ENCODE measurements around the gene IGLL5.

IGLL5 gene

DNA sequence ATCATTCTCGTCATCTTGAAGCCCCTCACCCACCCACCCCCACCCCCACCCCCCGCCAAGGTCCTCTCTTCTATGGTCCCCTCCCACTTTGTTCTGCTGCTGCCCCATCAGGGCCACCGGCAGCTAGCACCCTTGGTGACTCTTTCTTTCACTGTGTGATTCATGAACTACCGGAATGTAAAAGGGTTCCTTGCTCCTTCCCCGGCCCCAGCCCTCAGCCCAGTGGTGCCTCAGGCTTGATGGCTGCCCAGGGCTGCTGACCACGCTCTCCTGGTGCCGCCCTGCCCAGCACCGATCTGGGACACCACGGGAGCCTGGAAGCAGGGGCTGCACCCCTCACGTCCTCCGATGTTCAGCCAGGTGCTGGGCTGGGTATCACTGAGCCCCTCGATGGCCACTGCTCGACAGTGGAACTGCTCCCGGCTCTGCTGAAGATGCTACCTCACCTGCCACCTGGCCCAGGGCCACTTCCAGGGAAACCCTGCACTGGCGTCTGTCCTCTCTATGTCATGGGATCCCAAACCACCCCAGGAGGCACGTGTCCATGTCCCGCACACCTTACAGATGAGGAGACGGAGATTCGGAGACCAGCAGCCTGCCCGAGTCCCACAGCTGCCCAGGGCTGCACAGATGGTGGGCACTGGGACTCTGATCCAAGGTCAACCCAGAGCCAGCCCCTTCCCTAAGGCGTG lies 39.7 kb downstream of the IGLL5 start:
- no peak for DNase-seq (ENCODE audit: low read depth, low spot score)

DNA sequence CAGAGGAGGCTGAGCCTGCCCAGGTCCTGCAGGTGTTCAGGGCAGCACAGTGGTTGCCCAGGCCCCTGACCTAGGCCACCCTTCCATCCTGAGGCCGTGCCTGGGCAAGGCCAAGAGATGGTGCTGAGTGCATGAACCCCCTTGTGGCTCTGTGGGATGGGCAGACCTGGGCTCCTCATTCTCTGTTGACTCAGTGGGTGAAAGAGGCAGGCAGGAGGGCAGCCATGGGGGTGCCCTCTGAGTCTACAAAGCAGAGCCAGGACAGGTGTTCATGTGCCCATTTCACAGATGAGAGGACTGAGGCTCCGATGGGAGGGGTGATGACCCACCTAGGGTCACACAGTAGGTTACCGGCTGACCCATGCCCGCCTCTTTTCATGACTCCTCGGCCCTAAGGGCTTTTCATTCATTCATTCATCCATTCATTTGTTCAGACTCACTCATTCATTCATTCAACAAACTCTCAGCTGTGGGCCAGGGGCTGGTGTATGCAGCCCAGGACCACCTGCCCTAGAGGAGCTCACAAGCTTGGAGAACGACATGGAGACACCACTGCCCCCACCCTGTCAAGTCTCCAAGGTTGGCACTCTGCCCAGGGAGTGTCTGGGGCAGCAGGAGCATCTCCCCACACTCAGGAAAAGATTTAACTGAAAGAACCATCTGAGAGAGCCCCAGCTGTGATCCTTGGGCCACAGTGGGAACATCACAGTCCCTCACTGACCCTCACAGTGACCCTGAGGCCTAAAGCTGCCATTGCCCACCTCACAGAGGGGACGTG lies 40.5 kb downstream of the IGLL5 start:
- DNase-seq (ENCODE audit: low read depth, low spot score), result no peak

DNA sequence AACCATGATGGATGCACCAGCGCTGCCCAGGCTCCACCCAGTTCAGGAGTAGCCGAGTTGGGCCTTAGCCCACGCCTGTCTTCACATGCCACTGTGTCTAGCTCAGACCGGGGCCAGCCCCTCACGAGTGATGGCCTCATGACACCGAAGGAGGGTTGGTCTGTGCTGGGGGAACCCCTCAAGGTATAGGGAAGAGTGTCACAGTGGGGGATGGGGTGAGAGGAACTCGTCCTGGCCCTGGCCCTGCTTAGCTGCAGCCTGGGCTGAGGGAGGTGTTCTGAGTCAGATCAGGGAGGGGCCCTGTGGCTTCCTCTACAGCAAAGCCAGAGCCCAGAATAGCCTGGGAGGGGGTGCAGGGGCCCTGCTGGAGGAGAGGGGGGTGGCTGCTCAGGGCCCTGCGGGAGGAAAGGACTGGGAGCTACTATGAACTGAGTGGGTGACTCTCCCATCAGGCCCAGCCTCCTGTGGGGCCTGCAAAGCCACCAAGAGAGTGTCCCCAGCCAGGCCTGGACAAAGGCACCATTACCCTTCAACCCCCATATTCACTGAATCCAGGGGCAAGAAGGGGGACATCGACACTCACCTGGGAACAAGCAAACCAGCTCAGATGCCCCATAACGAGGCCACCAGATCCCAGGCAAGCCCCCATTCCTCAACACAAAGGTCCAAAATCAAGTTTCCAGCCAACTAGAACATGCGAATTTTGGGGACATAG lies 41.2 kb downstream of the IGLL5 start:
- DNase-seq (ENCODE audit: low read depth, low spot score), result no peak

DNA sequence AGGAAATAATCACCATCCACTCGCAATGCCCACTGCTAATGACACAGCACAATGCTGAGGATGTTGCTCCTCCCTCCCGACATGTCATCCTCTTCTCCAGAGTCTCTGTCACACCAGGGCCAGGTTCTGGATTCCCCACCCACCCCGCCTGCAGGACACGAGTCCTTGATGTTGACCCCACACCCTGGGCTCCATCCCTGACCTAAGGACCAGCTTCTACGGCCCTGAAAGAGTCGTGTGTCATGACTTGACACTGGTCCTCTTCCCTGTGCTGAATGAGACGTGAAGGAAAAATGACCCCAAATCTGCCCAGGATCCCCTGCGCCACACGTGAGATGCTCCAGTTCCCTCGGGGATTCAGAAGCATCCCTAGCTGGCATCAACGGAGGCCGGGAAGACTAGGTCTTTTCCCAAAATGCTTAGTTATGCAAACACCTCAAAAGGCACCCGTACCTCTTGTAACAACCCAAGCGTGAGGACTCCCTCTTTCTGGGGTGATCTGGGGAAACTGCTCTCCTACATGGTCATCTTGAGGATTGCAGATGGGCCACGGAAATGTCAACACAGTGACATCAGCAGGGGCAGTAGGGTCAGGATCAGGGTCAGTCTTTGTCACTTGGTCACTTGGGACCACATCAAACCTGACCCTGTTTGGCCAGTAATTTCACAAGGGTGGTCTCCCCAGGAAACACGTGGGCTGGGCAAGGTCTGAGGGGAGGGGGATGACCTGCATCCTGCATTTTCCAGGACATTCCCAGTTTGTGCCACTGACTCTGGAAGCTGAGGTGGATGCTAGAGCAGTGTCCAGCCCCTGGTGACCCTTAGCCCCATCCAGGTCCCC lies 42.0 kb downstream of the IGLL5 start:
- DNase-seq (ENCODE audit: low read depth, low spot score), result no peak

DNA sequence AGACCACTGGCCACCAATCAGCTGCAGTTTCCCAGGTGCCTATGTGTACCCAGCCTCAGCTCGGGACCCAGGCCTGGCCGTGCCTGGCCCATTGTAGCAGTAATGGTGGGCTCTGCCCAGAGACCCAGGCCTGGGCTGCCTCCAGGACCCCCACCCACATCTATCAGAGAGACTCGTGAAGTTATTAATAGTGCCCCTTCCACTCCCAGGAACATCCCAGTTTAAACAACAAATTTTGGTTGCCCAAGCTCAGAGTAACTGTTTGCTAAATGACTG lies 42.5 kb downstream of the IGLL5 start:
- no peak for DNase-seq (ENCODE audit: low read depth, low spot score)

DNA sequence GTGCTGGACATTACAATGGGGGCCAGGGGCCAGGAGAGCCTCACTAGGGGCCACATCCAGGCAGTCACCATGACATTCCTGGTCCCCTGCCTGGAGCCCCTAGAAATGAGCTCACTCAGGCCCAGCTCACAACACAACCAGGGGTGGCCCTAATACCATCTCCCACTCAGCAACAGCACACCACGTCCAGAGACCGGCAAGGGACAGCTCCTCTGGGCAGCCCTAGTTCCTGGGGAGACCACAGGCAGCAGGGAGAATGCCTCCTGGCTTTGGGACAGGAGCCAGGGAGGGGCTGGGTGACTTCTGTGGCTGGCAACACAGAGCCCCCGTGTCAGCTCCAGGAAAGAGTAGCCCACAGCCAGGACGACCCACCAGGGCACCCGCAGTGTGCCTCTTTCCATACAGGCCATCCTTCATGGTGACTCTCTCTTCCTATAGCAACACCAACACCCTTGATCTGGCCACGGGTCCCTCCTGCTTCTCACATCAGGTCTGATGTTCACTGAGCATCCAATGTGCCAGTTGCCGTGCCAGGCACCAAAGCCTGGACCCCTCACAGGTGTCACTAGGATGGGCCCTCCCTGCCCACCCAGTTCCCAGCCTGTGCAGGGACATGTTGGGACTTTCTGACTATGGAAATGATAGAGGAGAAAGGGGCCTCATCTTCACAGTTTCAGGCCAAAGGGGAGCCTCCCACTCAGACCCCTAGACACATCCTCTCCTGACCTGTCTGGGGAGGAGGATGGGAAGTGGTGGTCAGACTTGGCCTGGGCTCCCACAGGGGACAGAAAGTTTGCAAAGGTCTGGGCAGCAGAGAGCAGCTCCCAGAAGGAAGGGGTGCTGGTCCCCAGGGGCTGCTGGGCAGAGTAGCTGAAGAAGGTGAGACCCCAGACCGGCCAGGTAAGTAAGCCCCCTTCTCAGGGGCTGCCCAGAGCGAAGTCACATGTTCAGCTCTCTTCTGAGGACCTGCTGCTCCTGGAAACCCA lies 43.2 kb downstream of the IGLL5 start:
- DNase-seq (ENCODE audit: low read depth, low spot score), result no peak

DNA sequence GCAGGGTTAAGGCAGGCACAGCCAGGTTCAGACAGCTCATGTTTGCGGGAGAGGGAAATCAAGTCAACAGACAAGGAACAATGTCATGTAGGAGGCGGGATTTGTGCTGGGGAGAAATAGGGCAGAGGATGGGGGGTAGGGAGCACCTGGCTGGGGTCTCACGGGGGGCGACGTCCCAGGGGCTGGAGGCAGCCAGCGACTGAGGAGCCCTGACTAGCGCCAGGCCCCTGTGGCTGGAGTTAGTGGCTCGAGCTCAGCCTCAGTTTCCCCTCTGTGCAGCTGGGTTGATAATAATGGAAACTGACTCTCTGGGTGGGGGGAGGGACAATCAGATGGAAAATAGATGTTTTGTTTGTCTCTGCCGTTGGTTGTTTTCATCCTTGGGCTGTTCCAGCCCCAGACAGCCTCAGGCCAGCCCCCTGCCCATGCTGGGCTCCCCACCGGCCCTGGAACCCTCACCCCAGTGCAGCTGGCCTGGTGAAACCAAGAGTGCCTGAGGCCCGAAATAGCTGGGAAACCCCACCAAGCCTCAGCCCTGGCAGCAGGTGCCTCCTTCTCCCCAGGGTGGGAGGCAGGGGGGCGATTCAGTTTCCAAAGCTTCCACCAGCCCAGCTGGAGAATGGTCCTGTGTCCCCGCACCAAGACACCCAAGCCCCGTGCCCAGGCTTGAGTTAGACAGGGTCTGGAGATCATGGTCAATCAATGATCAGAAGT lies 44.1 kb downstream of the IGLL5 start:
- DNase-seq (ENCODE audit: low read depth, low spot score), result no peak

DNA sequence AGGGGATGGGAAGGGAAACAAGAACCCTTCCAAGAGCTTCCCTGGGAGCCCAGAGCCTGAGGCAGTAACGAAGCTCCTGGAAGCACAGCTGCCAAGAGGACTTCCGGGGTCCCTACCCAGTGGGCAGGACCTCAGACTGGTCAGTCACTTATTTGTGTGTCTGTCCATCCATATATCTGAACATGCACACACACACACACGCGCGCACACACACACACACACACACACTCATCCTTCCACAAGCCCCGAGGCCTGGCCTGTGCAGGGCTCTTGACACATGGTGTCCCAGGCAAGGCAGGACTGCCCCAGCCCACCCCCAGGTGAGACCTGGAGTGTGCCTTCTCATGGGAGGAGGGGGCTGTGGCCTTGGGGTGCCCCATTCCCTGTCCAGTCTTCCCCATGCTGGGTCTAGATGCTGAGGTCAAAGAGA lies 44.9 kb downstream of the IGLL5 start:
- DNase-seq (ENCODE audit: low read depth, low spot score), result no peak

DNA sequence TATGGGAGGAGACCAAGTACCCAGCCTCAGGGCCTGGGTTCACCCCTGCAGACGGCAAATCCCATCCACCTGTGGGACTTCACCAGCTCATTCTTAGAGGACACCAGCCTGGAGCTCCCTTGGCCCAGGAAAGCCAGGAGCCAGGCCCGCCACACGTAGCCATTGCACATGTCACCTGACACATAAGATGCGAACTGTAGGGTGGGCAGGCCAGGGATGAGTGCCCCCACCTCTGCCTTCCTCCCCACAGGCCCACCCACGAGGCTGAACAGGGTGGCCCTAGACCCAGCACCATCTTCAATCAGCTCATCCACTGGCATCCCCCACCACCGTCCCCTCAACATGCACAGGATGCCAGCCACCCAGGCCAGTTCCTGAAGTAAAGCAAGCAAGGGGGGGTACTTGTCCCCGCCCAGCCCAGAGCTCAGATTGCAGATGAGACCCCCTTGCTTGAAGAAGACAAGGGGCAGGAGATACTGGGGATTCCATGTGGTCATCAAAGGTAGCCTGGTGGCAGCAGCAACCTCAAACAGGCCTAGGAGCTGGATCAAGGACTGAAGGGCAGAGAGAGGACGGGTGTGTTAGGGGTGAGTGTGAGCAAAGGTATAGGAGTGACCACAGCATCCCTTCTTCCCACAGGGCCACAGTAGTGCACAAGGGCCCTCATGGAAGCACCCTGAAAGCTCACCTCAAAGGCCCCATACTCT lies 45.6 kb downstream of the IGLL5 start:
- no peak for DNase-seq (ENCODE audit: low read depth, low spot score)

DNA sequence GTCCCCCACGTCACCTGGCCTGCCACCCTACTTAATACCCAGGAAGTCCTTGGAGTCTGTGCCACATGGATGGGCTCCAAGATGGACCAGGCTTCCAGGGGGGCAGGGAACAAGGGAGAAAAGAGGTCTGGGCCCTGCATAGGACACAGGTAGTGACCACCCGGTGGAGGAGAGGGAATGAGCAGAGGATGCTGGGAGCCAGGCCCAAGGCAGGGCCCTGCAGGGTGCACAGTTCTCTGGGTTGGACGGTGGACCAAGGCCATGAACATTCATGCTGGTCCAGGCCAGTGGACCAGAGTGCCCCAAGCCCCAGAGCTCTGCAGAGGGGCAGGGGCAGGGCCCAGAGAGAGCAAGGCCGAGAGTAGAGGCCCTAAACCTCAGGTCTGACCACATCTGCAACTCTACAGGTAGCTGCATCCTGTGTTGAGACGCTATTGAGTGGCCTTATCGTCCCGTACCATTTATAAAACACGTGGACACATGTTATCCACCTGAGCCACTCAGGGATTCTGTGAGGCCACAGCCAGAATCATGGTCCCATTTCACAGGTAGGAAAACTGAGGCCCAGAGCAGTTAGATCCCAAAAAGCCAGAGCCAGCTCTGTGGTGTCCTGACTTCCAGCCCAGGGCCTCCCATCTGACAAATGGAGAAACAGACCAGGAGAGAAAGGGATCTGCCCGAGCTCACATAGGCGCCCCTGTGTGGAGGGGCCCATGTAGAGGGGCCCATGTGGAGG lies 46.4 kb downstream of the IGLL5 start:
- DNase-seq (ENCODE audit: low read depth, low spot score), result no peak

DNA sequence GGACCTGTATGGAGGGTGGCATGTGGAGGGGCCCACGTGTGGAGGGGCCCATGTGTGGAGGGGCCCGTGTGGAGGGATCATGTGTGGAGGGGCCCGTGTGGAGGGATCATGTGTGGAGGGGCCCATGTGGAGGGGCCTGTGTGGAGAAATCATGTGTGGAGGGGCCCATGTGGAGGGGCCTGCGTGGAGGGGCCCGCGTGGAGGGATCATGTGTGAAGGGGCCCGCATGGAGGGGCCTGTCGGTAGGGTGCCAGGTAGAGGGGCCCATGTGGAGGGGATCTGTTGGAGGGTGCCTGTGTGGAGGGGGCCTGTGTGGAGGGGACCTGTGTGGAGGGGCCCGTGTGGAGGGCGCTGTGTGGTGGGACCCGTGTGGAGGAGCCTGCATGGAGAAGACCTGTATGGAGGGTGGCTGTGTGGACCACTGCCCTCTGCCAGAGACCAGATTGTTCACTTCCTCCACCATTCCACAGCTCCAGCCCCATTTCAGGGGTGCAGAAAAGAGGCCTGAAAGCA lies 47.0 kb downstream of the IGLL5 start:
- no peak for DNase-seq (ENCODE audit: low read depth, low spot score)

DNA sequence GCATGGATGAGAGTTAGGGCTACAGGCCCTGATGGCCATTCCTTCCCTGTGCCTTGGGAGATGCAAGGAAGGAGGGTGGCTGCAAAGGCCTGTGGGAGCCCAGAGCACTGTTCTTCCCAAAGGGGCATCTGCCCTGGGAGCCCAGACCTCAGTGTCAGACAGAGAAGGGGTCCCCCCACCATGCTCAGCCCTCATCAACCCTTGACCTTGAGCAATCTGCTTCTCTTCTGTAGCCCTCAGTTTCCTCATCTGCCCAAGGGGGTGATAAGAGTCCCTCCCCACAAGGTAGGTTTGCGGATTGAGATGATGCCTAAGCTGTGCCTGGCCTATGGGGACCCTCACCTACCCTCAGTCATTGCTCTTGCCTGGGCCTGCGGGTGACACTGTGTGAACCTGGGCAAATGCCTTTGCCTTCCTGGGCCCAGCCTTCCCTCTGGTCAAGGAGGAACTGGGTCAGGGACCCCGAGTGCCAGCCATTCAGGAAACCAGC lies 47.5 kb downstream of the IGLL5 start:
- no peak for DNase-seq (ENCODE audit: low read depth, low spot score)

DNA sequence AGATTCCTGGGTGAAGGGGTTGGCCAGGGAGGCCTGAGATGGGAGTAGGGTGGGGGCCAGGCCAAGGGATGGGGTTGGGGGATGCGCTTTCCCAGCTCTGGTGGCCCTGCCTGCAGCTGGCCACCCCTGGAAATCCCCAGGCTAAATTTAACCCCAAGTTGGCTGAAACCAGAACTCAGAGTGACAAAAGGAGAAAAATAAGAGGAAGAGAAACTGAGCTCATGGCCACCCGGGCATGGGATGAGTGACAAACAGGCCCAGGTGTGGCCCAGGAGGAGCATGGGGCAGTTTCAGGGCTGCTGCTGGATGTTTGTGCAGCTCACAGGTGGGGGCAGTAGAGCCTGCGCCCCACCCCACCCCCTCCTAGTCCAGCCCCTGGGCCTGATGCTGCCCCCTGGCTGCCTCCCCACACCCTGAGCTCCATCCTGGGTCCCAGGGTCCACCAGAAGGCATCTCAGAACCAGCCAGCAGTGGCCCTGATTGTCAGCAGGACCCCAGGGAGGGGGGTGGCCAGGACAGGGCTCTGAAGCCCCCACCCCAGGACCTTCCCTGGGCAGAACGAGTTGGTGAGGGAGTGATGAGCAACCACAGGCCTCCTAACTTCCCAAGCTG lies 48.0 kb downstream of the IGLL5 start:
- no peak for DNase-seq (ENCODE audit: low read depth, low spot score)

DNA sequence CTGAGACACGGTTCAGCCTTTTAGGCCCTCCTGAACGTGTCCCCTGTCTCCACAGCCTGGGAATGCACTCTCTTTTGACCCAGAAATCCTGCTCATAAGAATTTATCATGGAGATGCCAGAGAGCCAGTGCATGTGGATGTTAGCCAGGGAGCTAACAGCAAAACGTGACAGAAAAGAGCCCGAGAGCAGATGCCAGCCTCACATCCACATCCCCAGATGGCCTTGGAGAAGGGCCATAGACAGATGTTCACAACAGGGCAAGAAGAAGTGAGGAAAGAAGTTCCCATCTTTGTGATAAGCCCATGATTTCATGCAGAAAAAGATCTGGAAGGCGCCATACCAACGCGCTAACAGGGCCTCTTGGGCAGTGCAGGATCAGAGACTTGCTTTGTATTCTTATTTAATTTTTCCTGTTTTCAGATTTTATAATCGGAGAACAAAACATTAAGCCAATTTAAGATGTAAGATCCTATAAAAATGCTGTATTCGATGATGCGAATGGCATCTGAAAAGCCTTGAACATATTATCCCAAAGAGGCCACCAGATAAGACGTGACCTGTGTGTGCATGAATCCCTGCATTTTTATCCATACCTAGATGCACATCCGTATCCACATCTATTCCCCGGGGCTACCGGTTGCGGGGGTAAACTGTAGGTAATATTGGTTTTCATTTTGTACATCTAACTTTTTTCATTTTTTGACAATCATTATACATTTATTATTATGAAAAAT lies 48.7 kb downstream of the IGLL5 start:
- no peak for DNase-seq (ENCODE audit: low read depth, low spot score)

DNA sequence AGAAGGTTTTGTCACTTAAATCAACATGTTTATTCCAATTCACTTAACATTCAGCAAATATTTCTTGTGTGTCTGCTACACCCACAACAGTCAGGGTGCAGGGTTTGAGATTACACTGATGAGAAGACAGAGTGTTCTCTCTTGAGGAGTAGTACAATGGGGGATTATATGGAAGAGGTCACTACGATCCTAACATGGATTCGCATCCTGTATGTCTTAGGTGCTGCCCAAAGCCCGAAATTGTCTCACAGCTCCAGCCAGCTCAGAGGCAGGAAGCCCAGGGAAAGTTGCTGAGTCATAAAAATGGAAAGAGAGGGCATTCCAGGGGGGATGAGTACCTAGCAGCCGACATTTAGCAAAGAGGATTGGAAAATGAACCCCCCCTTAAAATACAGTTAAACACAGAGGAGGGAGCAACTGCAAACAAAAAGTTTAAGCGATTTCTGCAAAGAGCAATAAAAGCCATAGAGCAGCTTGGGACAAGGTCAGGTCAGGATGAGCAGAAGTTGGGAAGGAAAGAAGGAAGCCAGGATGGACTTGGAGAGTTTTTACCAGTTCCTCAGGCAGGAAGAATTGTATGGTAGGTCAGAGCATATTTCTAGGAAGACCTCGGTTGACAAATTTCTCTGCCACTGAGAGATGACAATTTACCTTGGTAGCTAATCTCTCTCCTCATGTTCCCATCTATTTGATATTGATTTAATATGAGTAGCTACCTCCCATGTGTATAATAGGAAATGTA lies 49.5 kb downstream of the IGLL5 start:
- DNase-seq (ENCODE audit: low read depth, low spot score), result no peak

DNA sequence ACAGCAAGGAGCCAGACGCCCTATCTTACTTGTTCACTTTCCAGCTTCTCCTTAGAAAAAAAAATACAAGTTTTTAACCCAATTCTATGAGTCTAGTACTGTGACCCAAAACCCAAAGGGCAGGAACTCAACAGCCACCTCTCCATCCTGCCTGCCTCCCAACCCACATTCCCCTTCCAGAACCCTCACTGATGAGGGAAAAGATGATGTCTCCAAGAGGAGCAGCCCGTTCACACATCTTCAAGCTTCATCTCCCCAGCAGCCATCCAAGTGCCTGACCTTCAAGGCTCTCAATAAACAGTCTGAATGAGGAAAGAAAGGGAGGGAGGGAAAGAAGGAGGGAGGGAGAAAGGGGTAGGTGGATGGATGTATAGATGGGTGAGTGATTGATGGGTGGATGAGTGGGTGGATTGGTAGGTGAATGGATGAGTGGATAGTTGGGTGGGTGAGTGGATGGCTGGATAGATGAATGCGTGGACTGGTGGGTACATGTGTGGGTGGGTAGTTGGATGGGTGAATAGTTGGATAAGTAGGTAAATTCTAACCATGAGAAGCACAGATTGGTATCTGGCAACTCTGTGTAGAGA lies 50.4 kb downstream of the IGLL5 start:
- no peak for DNase-seq (ENCODE audit: low read depth, low spot score)
